Measurements from ENCODE around the gene SERAC1.
A peak's percentile ranks its signal among the peaks of the same experiment; 100 is the strongest.
"Not testable (repeated sequence)": the region's sequence is repeated elsewhere in the genome, so short reads cannot be mapped to it uniquely, and the experiment has no call there.

The SERAC1 gene

GRCh38 chr6:158183174-158183972, 15.3 kb upstream of the SERAC1 start:
- not testable (repeated sequence) for H3K14ac ChIP-seq (ENCODE audit: low read length); H2BK120ac ChIP-seq (ENCODE audit: low read depth, low read length); H3K18ac ChIP-seq (ENCODE audit: low read length); H3K4ac ChIP-seq (ENCODE audit: low read length); H2AFZ ChIP-seq (ENCODE audit: low read length); H3K27me3 ChIP-seq (ENCODE audit: control insufficient read depth in 3 of 3, insufficient read depth in 3 of 3, low read depth in 1 of 3, low read length in 3 of 3); H3K23ac ChIP-seq (ENCODE audit: low read depth, low read length, poor library complexity); H4K91ac ChIP-seq (ENCODE audit: low read depth, low read length, poor library complexity); H2BK12ac ChIP-seq (ENCODE audit: low read length); H3K4me3 ChIP-seq (ENCODE audit: low read length in 2 of 2); H3K9ac ChIP-seq (ENCODE audit: low read depth, low read length, poor library complexity); H2BK15ac ChIP-seq (ENCODE audit: low read length); H3K4me2 ChIP-seq (ENCODE audit: insufficient read depth, low read length, poor library complexity, severe bottlenecking); H3K79me1 ChIP-seq (ENCODE audit: low read depth, low read length); H2AK5ac ChIP-seq (ENCODE audit: low read depth, low read length); DNase-seq (ENCODE audit: low spot score); H2BK5ac ChIP-seq (ENCODE audit: low read length); H3K4me1 ChIP-seq (ENCODE audit: control insufficient read depth in 2 of 2, insufficient read depth in 1 of 2, low read depth in 1 of 2, low read length in 2 of 2)
- H3K9me3 ChIP-seq (replicated peaks in 1 of 2; ENCODE audit: control insufficient read depth in 2 of 2, insufficient read depth in 1 of 2, low read depth in 1 of 2, low read length in 2 of 2) = peaks cover 0 to 11% of the 10 kb centered on the region in 2 donors
- peak overlapping the region; percentile 20 for H3K27ac ChIP-seq (replicated peaks; ENCODE audit: low read length)
- peaks cover 0 to 19% of the 10 kb centered on the region in 2 donors for H3K36me3 ChIP-seq (replicated peaks in 1 of 2; ENCODE audit: control insufficient read depth in 2 of 2, insufficient read depth in 2 of 2, low read length in 2 of 2)
- no CpG with 5 or more reads among the region's 16 CpGs for WGBS, 2 donors (ENCODE audit: extremely low coverage in 2 of 2, insufficient read length in 2 of 2, insufficient replicate concordance in 1 of 2)
- peak overlapping the region; percentile 43 for H4K8ac ChIP-seq (ENCODE audit: low read depth, low read length)

- H2AFZ ChIP-seq (ENCODE audit: low read length); H3K9ac ChIP-seq (ENCODE audit: low read depth, low read length, poor library complexity); H4K91ac ChIP-seq (ENCODE audit: low read depth, low read length, poor library complexity); H2BK15ac ChIP-seq (ENCODE audit: low read length); H3K14ac ChIP-seq (ENCODE audit: low read length); H4K8ac ChIP-seq (ENCODE audit: low read depth, low read length); H3K4me2 ChIP-seq (ENCODE audit: insufficient read depth, low read length, poor library complexity, severe bottlenecking); DNase-seq (ENCODE audit: low spot score); H3K4me3 ChIP-seq (ENCODE audit: low read length in 2 of 2); H2BK120ac ChIP-seq (ENCODE audit: low read depth, low read length); H3K23ac ChIP-seq (ENCODE audit: low read depth, low read length, poor library complexity); H3K4me1 ChIP-seq (ENCODE audit: control insufficient read depth in 2 of 2, insufficient read depth in 1 of 2, low read depth in 1 of 2, low read length in 2 of 2); H2AK5ac ChIP-seq (ENCODE audit: low read depth, low read length); H3K27ac ChIP-seq (replicated peaks; ENCODE audit: low read length); H2BK12ac ChIP-seq (ENCODE audit: low read length); H3K4ac ChIP-seq (ENCODE audit: low read length); H3K79me1 ChIP-seq (ENCODE audit: low read depth, low read length); H3K18ac ChIP-seq (ENCODE audit: low read length); H3K9me3 ChIP-seq (replicated peaks in 1 of 2; ENCODE audit: control insufficient read depth in 2 of 2, insufficient read depth in 1 of 2, low read depth in 1 of 2, low read length in 2 of 2); H3K27me3 ChIP-seq (ENCODE audit: control insufficient read depth in 3 of 3, insufficient read depth in 3 of 3, low read depth in 1 of 3, low read length in 3 of 3); H2BK5ac ChIP-seq (ENCODE audit: low read length): not testable (repeated sequence)
- peaks cover 0 to 19% of the 10 kb centered on the region in 2 donors for H3K36me3 ChIP-seq (replicated peaks in 1 of 2; ENCODE audit: control insufficient read depth in 2 of 2, insufficient read depth in 2 of 2, low read length in 2 of 2)
- no CpG with 5 or more reads among the region's 3 CpGs for WGBS, 2 donors (ENCODE audit: extremely low coverage in 2 of 2, insufficient read length in 2 of 2, insufficient replicate concordance in 1 of 2)
These were observed 9.7 kb upstream of the SERAC1 start for GRCh38 chr6:158177712-158178111.

GRCh38 chr6:158175111-158175510, 7.0 kb upstream of the SERAC1 start:
- Histone ChIP-seq H3K4me2 (ENCODE audit: insufficient read depth, low read length, poor library complexity, severe bottlenecking) (no peak overlapping the region), H3K4ac (ENCODE audit: low read length) (no peak overlapping the region), H3K4me3 (ENCODE audit: low read length in 2 of 2) (no peak overlapping the region), H3K27me3 (ENCODE audit: control insufficient read depth in 3 of 3, insufficient read depth in 3 of 3, low read depth in 1 of 3, low read length in 3 of 3) (no peaks in the 10 kb centered on the region), H2BK5ac (ENCODE audit: low read length) (no peak overlapping the region), H3K36me3 (replicated peaks in 1 of 2; ENCODE audit: control insufficient read depth in 2 of 2, insufficient read depth in 2 of 2, low read length in 2 of 2) (peaks cover 0 to 28% of the 10 kb centered on the region in 2 donors), H2BK15ac (ENCODE audit: low read length) (no peak overlapping the region), H4K8ac (ENCODE audit: low read depth, low read length) (no peak overlapping the region), H3K14ac (ENCODE audit: low read length) (no peak overlapping the region), H3K9ac (ENCODE audit: low read depth, low read length, poor library complexity) (no peak overlapping the region), H2AFZ (ENCODE audit: low read length) (no peak overlapping the region), H4K91ac (ENCODE audit: low read depth, low read length, poor library complexity) (no peak overlapping the region), H2AK5ac (ENCODE audit: low read depth, low read length) (no peak overlapping the region), H3K23ac (ENCODE audit: low read depth, low read length, poor library complexity) (no peak overlapping the region), H2BK12ac (ENCODE audit: low read length) (no peak overlapping the region), H3K4me1 (ENCODE audit: control insufficient read depth in 2 of 2, insufficient read depth in 1 of 2, low read depth in 1 of 2, low read length in 2 of 2) (no peaks in the 10 kb centered on the region), H2BK120ac (ENCODE audit: low read depth, low read length) (no peak overlapping the region), H3K9me3 (replicated peaks in 1 of 2; ENCODE audit: control insufficient read depth in 2 of 2, insufficient read depth in 1 of 2, low read depth in 1 of 2, low read length in 2 of 2) (peaks cover 0 to 7% of the 10 kb centered on the region in 2 donors), H3K79me1 (ENCODE audit: low read depth, low read length) (no peaks in the 10 kb centered on the region), H3K18ac (ENCODE audit: low read length) (no peak overlapping the region), H3K27ac (replicated peaks; ENCODE audit: low read length) (no peak overlapping the region)
- WGBS, 2 donors (ENCODE audit: extremely low coverage in 2 of 2, insufficient read length in 2 of 2, insufficient replicate concordance in 1 of 2) = no CpG with 5 or more reads among the region's 3 CpGs
- no peak for DNase-seq (ENCODE audit: low spot score)

- Histone ChIP-seq H3K9me3 (replicated peaks in 1 of 2; ENCODE audit: control insufficient read depth in 2 of 2, insufficient read depth in 1 of 2, low read depth in 1 of 2, low read length in 2 of 2) (peaks cover 0 to 7% of the 10 kb centered on the region in 2 donors), H2BK120ac (ENCODE audit: low read depth, low read length) (no peak overlapping the region), H2BK5ac (ENCODE audit: low read length) (no peak overlapping the region), H3K4me1 (ENCODE audit: control insufficient read depth in 2 of 2, insufficient read depth in 1 of 2, low read depth in 1 of 2, low read length in 2 of 2) (peaks cover 0 to 1% of the 10 kb centered on the region in 2 donors), H3K4me3 (ENCODE audit: low read length in 2 of 2) (no peak overlapping the region), H3K14ac (ENCODE audit: low read length) (no peak overlapping the region), H2AK5ac (ENCODE audit: low read depth, low read length) (no peak overlapping the region), H4K91ac (ENCODE audit: low read depth, low read length, poor library complexity) (no peak overlapping the region), H3K4me2 (ENCODE audit: insufficient read depth, low read length, poor library complexity, severe bottlenecking) (no peak overlapping the region), H3K36me3 (replicated peaks in 1 of 2; ENCODE audit: control insufficient read depth in 2 of 2, insufficient read depth in 2 of 2, low read length in 2 of 2) (peaks cover 0 to 28% of the 10 kb centered on the region in 2 donors), H3K9ac (ENCODE audit: low read depth, low read length, poor library complexity) (no peak overlapping the region), H3K18ac (ENCODE audit: low read length) (no peak overlapping the region), H3K23ac (ENCODE audit: low read depth, low read length, poor library complexity) (no peak overlapping the region), H3K27ac (replicated peaks; ENCODE audit: low read length) (no peak overlapping the region), H3K27me3 (ENCODE audit: control insufficient read depth in 3 of 3, insufficient read depth in 3 of 3, low read depth in 1 of 3, low read length in 3 of 3) (no peaks in the 10 kb centered on the region), H2BK12ac (ENCODE audit: low read length) (no peak overlapping the region), H3K79me1 (ENCODE audit: low read depth, low read length) (no peaks in the 10 kb centered on the region), H4K8ac (ENCODE audit: low read depth, low read length) (no peak overlapping the region), H3K4ac (ENCODE audit: low read length) (no peak overlapping the region), H2BK15ac (ENCODE audit: low read length) (no peak overlapping the region), H2AFZ (ENCODE audit: low read length) (no peak overlapping the region)
- WGBS, 2 donors (ENCODE audit: extremely low coverage in 2 of 2, insufficient read length in 2 of 2, insufficient replicate concordance in 1 of 2) = no CpG with 5 or more reads among the region's 2 CpGs
- no peak for DNase-seq (ENCODE audit: low spot score)
These were observed 6.5 kb upstream of the SERAC1 start for GRCh38 chr6:158174514-158174913.
